ENCODE measurements around the gene HOXA4.
A peak's percentile ranks its signal among the peaks of the same experiment; 100 is the strongest.

HOXA4 gene

DNA sequence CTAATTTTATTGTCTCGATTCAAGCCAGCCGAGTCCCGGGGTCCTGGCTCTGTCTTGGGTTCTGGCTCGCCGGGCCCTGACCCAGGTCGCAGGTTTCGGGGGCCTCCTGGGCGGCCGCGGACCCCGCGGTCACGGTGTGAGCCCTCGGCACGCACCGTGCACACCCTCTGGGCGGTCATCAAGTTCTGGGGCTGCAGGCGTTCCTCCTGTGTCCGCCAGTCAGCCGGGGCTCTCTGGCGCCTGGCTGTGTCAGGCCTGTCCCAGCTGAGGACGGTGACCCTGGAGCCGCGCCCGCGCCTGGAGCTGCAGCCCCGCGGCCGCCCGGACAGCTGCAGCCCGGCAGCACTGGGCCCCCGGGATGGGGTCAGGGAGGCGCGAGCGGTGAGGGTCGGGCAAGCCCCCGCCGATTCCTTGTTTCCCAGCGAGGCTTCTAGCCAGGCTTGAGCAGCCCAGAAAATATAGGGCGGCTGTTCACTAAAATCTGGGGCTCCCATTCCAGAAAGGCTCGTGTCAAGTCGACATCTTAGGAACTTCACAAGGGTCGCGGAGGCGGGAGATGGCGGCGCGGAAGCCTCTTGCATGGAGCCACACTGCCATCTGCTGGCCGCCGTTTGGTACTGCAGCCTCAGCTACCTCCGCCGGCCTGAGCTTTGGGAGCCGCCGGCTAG lies 30.1 kb upstream of the HOXA4 start:
- Histone ChIP-seq H3K4me1 (peaks cover 0 to 43% (median 17%) of the 10 kb centered on the region in 4 donors), H3K4me3 (peak overlapping the region; percentile 68 to 91), H3K36me3 (no peaks in the 10 kb centered on the region), H3K27me3 (no peaks in the 10 kb centered on the region), H3K27ac (peak overlapping the region; percentile 82 to 96), H3K9me3 (no peaks in the 10 kb centered on the region)
- intact Hi-C loops (cut with DNase I; ENCODE audit: low total_unique reads) = loop anchor here (2.0 to 10.0 kb wide), 3 partner anchors 790 to 1766 kb away; partner anchors contain the start of genes CBX3 and HNRNPA2B1
- peak; percentile 98 to 99 for TF ChIP-seq CTCF (IDR thresholded peaks at IDR 0.05)
- DNase-seq = peak; percentile 90

GRCh38 chr7:27160145-27160545 lies 29.6 kb upstream of the HOXA4 start:
- no peak for TF ChIP-seq CTCF (IDR thresholded peaks at IDR 0.05)
- peak overlapping the region; percentile 68 to 91 for H3K4me3 ChIP-seq
- intact Hi-C loops (cut with DNase I; ENCODE audit: low total_unique reads) = loop anchor here (2.0 to 10.0 kb wide), 3 partner anchors 789 to 1765 kb away; partner anchors contain the start of genes CBX3 and HNRNPA2B1
- H3K9me3 ChIP-seq = no peaks in the 10 kb centered on the region
- DNase-seq = peak; percentile 24 to 71
- no peaks in the 10 kb centered on the region for H3K27me3 ChIP-seq
- H3K27ac ChIP-seq = peak overlapping the region; percentile 82 to 96
- H3K4me1 ChIP-seq = peaks cover 0 to 48% (median 22%) of the 10 kb centered on the region in 4 donors
- no peaks in the 10 kb centered on the region for H3K36me3 ChIP-seq

GRCh38 chr7:27159266-27160144 lies 28.9 kb upstream of the HOXA4 start:
- intact Hi-C loops (cut with DNase I; ENCODE audit: low total_unique reads) = loop anchor here (2.0 to 10.0 kb wide), 4 partner anchors 297 to 1765 kb away; partner anchors contain the start of genes CBX3, HNRNPA2B1 and SKAP2
- no peak for DNase-seq
- H3K9me3 ChIP-seq = no peaks in the 10 kb centered on the region
- TF ChIP-seq CTCF (IDR thresholded peaks at IDR 0.05) = no peak
- no peak overlapping the region for H3K27ac ChIP-seq
- no peaks in the 10 kb centered on the region for H3K36me3 ChIP-seq
- peaks cover 0 to 53% (median 27%) of the 10 kb centered on the region in 4 donors for H3K4me1 ChIP-seq
- H3K4me3 ChIP-seq = no peak overlapping the region
- H3K27me3 ChIP-seq = no peaks in the 10 kb centered on the region

DNA sequence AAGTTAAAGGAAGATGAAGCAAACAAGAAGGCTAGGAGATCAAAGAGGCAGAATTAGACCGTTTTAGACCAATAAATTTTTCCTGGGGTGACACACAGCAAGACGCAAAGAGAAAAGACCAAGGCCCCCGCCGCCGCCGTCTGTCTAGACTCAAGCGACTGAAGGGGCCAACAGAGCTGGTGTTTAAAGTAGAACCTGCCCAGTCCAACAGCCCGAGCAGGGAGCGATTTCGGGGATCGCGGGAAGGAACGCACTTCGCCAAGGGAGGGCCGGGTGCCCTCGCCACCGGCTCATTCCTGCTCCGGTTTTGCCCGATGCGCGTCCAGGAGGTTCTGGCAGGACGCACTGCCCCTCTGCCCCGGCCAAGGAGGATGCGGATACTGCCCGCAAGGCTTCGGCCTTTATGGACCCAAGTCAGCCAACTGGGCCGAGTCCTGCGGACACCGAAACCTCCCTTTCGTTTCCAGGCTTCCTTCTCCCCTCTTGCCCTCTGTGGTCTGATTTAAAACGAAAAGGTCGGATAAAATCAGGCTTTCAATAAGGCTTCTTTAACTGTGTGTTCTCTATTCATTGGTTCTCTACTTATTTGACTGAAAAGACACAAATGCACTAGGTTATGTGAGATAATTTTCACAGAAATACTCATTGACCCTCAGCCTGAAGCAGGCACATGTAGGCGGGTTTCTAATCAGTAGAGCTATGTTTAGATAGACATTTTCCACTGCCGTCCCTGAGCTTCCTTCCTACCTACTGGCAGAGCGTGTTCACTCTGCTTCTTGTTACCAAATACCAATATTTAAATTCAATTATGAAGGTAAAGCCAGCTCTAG lies 28.1 kb upstream of the HOXA4 start:
- H3K36me3 ChIP-seq = no peaks in the 10 kb centered on the region
- no peaks in the 10 kb centered on the region for H3K27me3 ChIP-seq
- no peak overlapping the region for H3K4me3 ChIP-seq
- no peak for TF ChIP-seq CTCF (IDR thresholded peaks at IDR 0.05)
- intact Hi-C loops (cut with DNase I; ENCODE audit: low total_unique reads) = loop anchor here (5.0 kb wide), 1 partner anchor 296 kb away; the partner anchor contains the start of gene SKAP2
- H3K27ac ChIP-seq = no peak overlapping the region
- DNase-seq = peak in 1 of 2 donors; percentile 60
- H3K9me3 ChIP-seq = no peaks in the 10 kb centered on the region
- H3K4me1 ChIP-seq = peaks cover 0 to 52% (median 30%) of the 10 kb centered on the region in 4 donors
